OCI-LY7 (cell line): ENCODE results near the gene PIH1D1.
"Not testable (repeated sequence)": the region's sequence is repeated elsewhere in the genome, so short reads cannot be mapped to it uniquely, and the experiment has no call there.

Experiments used
- EZH2phosphoT487 ChIP-seq: fragments of 200-600 bp; sonication (generic); IDR thresholded peaks from 2 replicates; pipeline ENCODE4 v1.6.1; 2018; ENCODE audit warnings: low read depth, borderline replicate concordance, mild to moderate bottlenecking, mixed run types, antibody characterized with exemption, low read length, moderate library complexity, mixed read lengths
- TF ChIP-seq, protein P1 (sequence below): fragments of 200-600 bp; sonication (generic); conservative IDR thresholded peaks from 2 replicates; pipeline ENCODE4 v1.5.1; 2014; ENCODE audit warnings: mild to moderate bottlenecking, antibody characterized with exemption, low read length, moderate library complexity, mixed read lengths

DNA sequence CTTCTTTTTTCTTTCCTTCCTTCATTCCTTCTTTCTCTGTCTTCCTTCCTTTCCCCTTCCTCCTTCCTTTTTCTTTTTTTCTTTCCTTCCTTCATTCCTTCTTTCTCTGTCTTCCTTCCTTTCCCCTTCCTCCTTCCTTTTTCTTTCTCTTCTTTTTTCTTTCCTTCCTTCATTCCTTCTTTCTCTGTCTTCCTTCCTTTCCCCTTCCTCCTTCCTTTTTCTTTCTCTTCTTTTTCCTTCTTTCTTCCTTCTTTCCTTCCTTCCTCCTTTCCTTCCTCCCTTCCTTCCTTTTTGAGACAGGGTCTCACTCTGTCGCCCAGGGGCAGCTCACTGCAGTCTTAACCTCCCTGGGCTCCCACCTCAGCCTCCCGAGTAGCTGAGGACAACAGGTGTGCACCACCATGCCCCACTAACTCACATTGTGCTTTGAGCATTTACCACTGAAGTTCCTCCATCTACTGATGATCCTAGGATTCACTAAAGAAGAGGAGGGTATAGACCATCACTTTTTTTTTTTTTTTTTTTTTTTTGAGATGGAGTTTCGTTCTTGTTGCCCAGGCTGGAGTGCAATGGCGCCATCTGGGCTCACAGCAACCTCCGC lies 7.4 kb downstream of the PIH1D1 start:
- TF ChIP-seq, protein P1, sequence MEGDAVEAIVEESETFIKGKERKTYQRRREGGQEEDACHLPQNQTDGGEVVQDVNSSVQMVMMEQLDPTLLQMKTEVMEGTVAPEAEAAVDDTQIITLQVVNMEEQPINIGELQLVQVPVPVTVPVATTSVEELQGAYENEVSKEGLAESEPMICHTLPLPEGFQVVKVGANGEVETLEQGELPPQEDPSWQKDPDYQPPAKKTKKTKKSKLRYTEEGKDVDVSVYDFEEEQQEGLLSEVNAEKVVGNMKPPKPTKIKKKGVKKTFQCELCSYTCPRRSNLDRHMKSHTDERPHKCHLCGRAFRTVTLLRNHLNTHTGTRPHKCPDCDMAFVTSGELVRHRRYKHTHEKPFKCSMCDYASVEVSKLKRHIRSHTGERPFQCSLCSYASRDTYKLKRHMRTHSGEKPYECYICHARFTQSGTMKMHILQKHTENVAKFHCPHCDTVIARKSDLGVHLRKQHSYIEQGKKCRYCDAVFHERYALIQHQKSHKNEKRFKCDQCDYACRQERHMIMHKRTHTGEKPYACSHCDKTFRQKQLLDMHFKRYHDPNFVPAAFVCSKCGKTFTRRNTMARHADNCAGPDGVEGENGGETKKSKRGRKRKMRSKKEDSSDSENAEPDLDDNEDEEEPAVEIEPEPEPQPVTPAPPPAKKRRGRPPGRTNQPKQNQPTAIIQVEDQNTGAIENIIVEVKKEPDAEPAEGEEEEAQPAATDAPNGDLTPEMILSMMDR: not testable (repeated sequence)
- TF ChIP-seq EZH2phosphoT487: not testable (repeated sequence)
